NOMO-1 (cell line): ENCODE data around the gene ZDHHC8.

ENCODE experiments used
- DNase-seq, 2 experiments: peaks; one replicate each; lab custom pipeline; 2025; ENCODE audit not compliant: unreplicated experiment in 2 of 2; lab: John Stamatoyannopoulos, UW

Gene ZDHHC8

GRCh38 chr22:20128902-20129746 is 2.5 kb upstream of the ZDHHC8 start:
- DNase-seq: no peak

- no peak for DNase-seq
These were observed 1.9 kb upstream of the ZDHHC8 start for GRCh38 chr22:20129747-20130014.

GRCh38 chr22:20130319-20130718 is 1.3 kb upstream of the ZDHHC8 start:
- no peak for DNase-seq

GRCh38 chr22:20130731-20131596 is 640 bp upstream of the ZDHHC8 start:
- DNase-seq: peak; percentile 41 to 47

- no peak for DNase-seq
These were observed 468 bp downstream of the ZDHHC8 start for GRCh38 chr22:20131859-20132685.

GRCh38 chr22:20132686-20133246 is 1.2 kb downstream of the ZDHHC8 start:
- DNase-seq: no peak

GRCh38 chr22:20133930-20134549 is 2.4 kb downstream of the ZDHHC8 start:
- no peak for DNase-seq

GRCh38 chr22:20135265-20135664 is 3.7 kb downstream of the ZDHHC8 start:
- no peak for DNase-seq

- no peak for DNase-seq
These were observed 4.4 kb downstream of the ZDHHC8 start for GRCh38 chr22:20135806-20136602.

- no peak for DNase-seq
These were observed 4.9 kb downstream of the ZDHHC8 start for GRCh38 chr22:20136603-20136873.

- no peak for DNase-seq
These were observed 5.5 kb downstream of the ZDHHC8 start for GRCh38 chr22:20137113-20137512.

- no peak for DNase-seq
These were observed 6.2 kb downstream of the ZDHHC8 start for GRCh38 chr22:20137671-20138416.

GRCh38 chr22:20138417-20138738 is 6.8 kb downstream of the ZDHHC8 start:
- DNase-seq: no peak

GRCh38 chr22:20138868-20139267 is 7.3 kb downstream of the ZDHHC8 start:
- DNase-seq: no peak

- no peak for DNase-seq
These were observed 7.9 kb downstream of the ZDHHC8 start for GRCh38 chr22:20139391-20140106.

- DNase-seq: no peak
These were observed 8.5 kb downstream of the ZDHHC8 start for GRCh38 chr22:20140107-20140445.

GRCh38 chr22:20140521-20140964 is 8.9 kb downstream of the ZDHHC8 start:
- DNase-seq: no peak

- DNase-seq: no peak
These were observed 9.8 kb downstream of the ZDHHC8 start for GRCh38 chr22:20141186-20142077.
